VCaP (cell line): ENCODE results near the gene PLK3.

ENCODE experiments used
- H3K27ac ChIP-seq: fragments of 450-650 bp; 2 replicates; pipeline ENCODE4 v1.5.1; 2017
- CTCF ChIP-seq: fragments of 450-650 bp; conservative IDR thresholded peaks from 2 replicates; pipeline ENCODE4 v1.5.1; 2017; ENCODE audit warnings: mild to moderate bottlenecking, moderate library complexity

PLK3 gene

GRCh38 chr1:44784094-44785028, 15.8 kb upstream of the PLK3 start:
- H3K27ac ChIP-seq, result no peak overlapping the region
- TF ChIP-seq CTCF, result no peak

- no peak for TF ChIP-seq CTCF
- H3K27ac ChIP-seq, result no peak overlapping the region
Observed at GRCh38 chr1:44785029-44785380, 15.2 kb upstream of the PLK3 start.

GRCh38 chr1:44785501-44786137, 14.6 kb upstream of the PLK3 start:
- H3K27ac ChIP-seq, result no peak overlapping the region
- no peak for TF ChIP-seq CTCF

- TF ChIP-seq CTCF, result peak; percentile 38
- H3K27ac ChIP-seq, result no peak overlapping the region
Observed at GRCh38 chr1:44786138-44786840, 13.9 kb upstream of the PLK3 start.

GRCh38 chr1:44786841-44787426, 13.2 kb upstream of the PLK3 start:
- no peak for TF ChIP-seq CTCF
- no peak overlapping the region for H3K27ac ChIP-seq

GRCh38 chr1:44787506-44787905, 12.7 kb upstream of the PLK3 start:
- TF ChIP-seq CTCF, result no peak
- H3K27ac ChIP-seq, result no peak overlapping the region
